ENCODE data around the gene RNU1-3.

GRCh38 chr1:16631248-16632043, 35.3 kb downstream of the RNU1-3 start:
- TF ChIP-seq CTCF (IDR thresholded peaks at IDR 0.05; ENCODE audit: low read depth, low read length) (no peak), POLR2A (IDR thresholded peaks at IDR 0.05; ENCODE audit: extremely low read depth, insufficient read length) (no peak)
